KBM-7 (cell line): ENCODE data around the gene PRKAR1B.

Source experiments
- DNase-seq: peaks from one replicate; pipeline ENCODE4 v3.0.0-alpha.2; 2015
- in situ Hi-C: fragments of 300-500 bp; cut with MboI; formaldehyde crosslinking; loops from 2 replicates; pipeline ENCODE4 v1.14.3; 2020; ENCODE audit warnings: low sequenced_read_pairs, low pct_unique_long_range_greater_than_20kb, mixed read lengths

PRKAR1B gene

GRCh38 chr7:573269-573932, 153.7 kb downstream of the PRKAR1B start:
- in situ Hi-C loops = no loop called here
- DNase-seq = no peak

GRCh38 chr7:572416-573268, 154.4 kb downstream of the PRKAR1B start:
- in situ Hi-C loops = no loop called here
- DNase-seq = no peak

- in situ Hi-C loops = no loop called here
- DNase-seq = no peak
Observed at GRCh38 chr7:571718-572415, 155.2 kb downstream of the PRKAR1B start.

- in situ Hi-C loops = no loop called here
- no peak for DNase-seq
Observed at GRCh38 chr7:571096-571717, 155.9 kb downstream of the PRKAR1B start.

GRCh38 chr7:570801-571070, 156.3 kb downstream of the PRKAR1B start:
- in situ Hi-C loops = no loop called here
- no peak for DNase-seq

- no peak for DNase-seq
- in situ Hi-C loops = no loop called here
Observed at GRCh38 chr7:569996-570800, 156.9 kb downstream of the PRKAR1B start.

- no peak for DNase-seq
- in situ Hi-C loops = no loop called here
Observed at GRCh38 chr7:569071-569855, 157.8 kb downstream of the PRKAR1B start.

- no peak for DNase-seq
- in situ Hi-C loops = no loop called here
Observed at GRCh38 chr7:568031-568951, 158.8 kb downstream of the PRKAR1B start.

- no peak for DNase-seq
- in situ Hi-C loops = no loop called here
Observed at GRCh38 chr7:567305-567883, 159.7 kb downstream of the PRKAR1B start.

- DNase-seq = no peak
Observed at GRCh38 chr7:566100-566499, 161.0 kb downstream of the PRKAR1B start.

GRCh38 chr7:564176-564865, 162.8 kb downstream of the PRKAR1B start:
- in situ Hi-C loops = no loop called here
- DNase-seq = no peak

More at GRCh38 chr7:566100-566499, 161.0 kb downstream of the PRKAR1B start:
- in situ Hi-C loops = no loop called here

GRCh38 chr7:563629-564170, 163.4 kb downstream of the PRKAR1B start:
- DNase-seq = no peak
- in situ Hi-C loops = no loop called here

- in situ Hi-C loops = no loop called here
- DNase-seq = no peak
Observed at GRCh38 chr7:562789-563628, 164.1 kb downstream of the PRKAR1B start.

- no peak for DNase-seq
- in situ Hi-C loops = no loop called here
Observed at GRCh38 chr7:562374-562675, 164.8 kb downstream of the PRKAR1B start.

- no peak for DNase-seq
- in situ Hi-C loops = no loop called here
Observed at GRCh38 chr7:561631-562373, 165.3 kb downstream of the PRKAR1B start.
